ENCODE data around the gene KCND3. TPM values are rescaled to one million over a fixed set of nuclear protein-coding genes. Genes with fewer than 3 reads are reported as not detected.

Gene KCND3
- total RNA-seq, 1 donor from 2014 or later, result 8.1 TPM

DNA sequence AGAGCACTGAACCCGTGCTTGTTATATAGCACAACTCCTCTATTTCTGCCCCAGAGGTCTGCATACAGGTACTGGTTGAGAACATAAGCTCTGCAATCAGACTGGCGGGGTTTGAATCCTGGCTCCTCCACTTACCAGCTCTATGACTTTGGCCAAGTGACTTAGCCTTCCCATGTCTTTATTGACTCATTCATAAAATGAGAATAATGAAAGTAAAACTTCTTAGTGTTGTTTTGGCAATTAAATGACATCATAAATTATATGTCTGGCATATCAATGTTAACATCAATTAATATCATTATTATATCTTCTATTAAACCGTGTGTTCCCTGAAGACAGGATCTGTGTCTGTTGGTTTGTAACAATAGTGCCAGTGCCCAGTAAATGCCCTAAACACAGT is 254.6 kb downstream of the KCND3 start:
- H3K27ac ChIP-seq, result peak overlapping the region; percentile 44
- DNase-seq (ENCODE audit: extremely low spot score in 2 of 2), result no peak
- intact Hi-C loops (cut with DNase I), result loop anchor here (5.0 kb wide), 1 partner anchor 577 kb away; no protein-coding TSS in a partner anchor

GRCh38 chr1:111734426-111734825 is 255.0 kb downstream of the KCND3 start:
- H3K9me3 ChIP-seq, result no peaks in the 10 kb centered on the region
- H3K4me1 ChIP-seq, result peaks cover 66% of the 10 kb centered on the region
- peak; percentile 55 to 70 for DNase-seq (ENCODE audit: extremely low spot score in 2 of 2)
- no peaks in the 10 kb centered on the region for H3K36me3 ChIP-seq
- H3K27me3 ChIP-seq, result no peaks in the 10 kb centered on the region
- intact Hi-C loops (cut with DNase I), result loop anchor here (5.0 kb wide), 1 partner anchor 578 kb away; no protein-coding TSS in a partner anchor
- TF ChIP-seq POLR2A (IDR thresholded peaks at IDR 0.05) (no peak), CTCF (IDR thresholded peaks at IDR 0.05) (no peak), POLR2AphosphoS5 (IDR thresholded peaks at IDR 0.05; ENCODE audit: insufficient read depth in 1 of 2, low read depth in 1 of 2) (no peak)
- H3K27ac ChIP-seq, result peak overlapping the region; percentile 44
- no peak overlapping the region for H3K4me3 ChIP-seq

More for the DNA sequence above, 254.6 kb downstream of the KCND3 start:
- no peak overlapping the region for H3K4me3 ChIP-seq
- no peaks in the 10 kb centered on the region for H3K9me3 ChIP-seq
- peaks cover 66% of the 10 kb centered on the region for H3K4me1 ChIP-seq
- no peaks in the 10 kb centered on the region for H3K36me3 ChIP-seq
- no peaks in the 10 kb centered on the region for H3K27me3 ChIP-seq
- TF ChIP-seq CTCF (IDR thresholded peaks at IDR 0.05), result no peak
- TF ChIP-seq POLR2A (IDR thresholded peaks at IDR 0.05), result no peak
- no peak for TF ChIP-seq POLR2AphosphoS5 (IDR thresholded peaks at IDR 0.05; ENCODE audit: insufficient read depth in 1 of 2, low read depth in 1 of 2)

DNA sequence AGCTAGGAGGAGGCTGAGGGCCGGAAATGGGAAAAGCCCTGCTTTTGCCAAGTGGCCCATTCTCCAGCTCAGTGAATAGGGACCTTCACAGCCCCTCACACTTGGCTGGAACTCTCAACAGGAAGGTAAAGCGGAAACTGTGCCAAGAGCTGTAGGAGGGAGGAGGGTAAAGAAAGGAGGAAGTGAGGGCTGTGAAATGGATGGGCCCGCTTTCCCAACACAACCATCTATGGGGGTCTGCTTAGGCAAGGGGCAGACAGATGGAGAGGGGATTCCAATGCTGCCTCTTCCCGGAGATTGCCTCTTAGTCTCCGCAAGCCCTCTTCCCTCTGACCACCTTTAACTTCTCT is 255.5 kb downstream of the KCND3 start:
- intact Hi-C loops (cut with DNase I), result loop anchor here (5.0 kb wide), 1 partner anchor 578 kb away; no protein-coding TSS in a partner anchor
- TF ChIP-seq POLR2A (IDR thresholded peaks at IDR 0.05) (no peak), POLR2AphosphoS5 (IDR thresholded peaks at IDR 0.05; ENCODE audit: insufficient read depth in 1 of 2, low read depth in 1 of 2) (no peak), CTCF (IDR thresholded peaks at IDR 0.05) (no peak)
- H3K4me3 ChIP-seq, result no peak overlapping the region
- H3K27ac ChIP-seq, result peak overlapping the region; percentile 44
- H3K27me3 ChIP-seq, result no peaks in the 10 kb centered on the region
- H3K9me3 ChIP-seq, result no peaks in the 10 kb centered on the region
- no peak for DNase-seq (ENCODE audit: extremely low spot score in 2 of 2)
- peaks cover 66% of the 10 kb centered on the region for H3K4me1 ChIP-seq
- no peaks in the 10 kb centered on the region for H3K36me3 ChIP-seq

GRCh38 chr1:111733183-111733991 is 256.1 kb downstream of the KCND3 start:
- peak; percentile 82 to 90 for DNase-seq (ENCODE audit: extremely low spot score in 2 of 2)
- Histone ChIP-seq H3K4me3 (no peak overlapping the region), H3K9me3 (no peaks in the 10 kb centered on the region), H3K27ac (peak overlapping the region; percentile 44), H3K27me3 (no peaks in the 10 kb centered on the region), H3K36me3 (no peaks in the 10 kb centered on the region), H3K4me1 (peaks cover 64% of the 10 kb centered on the region)
- TF ChIP-seq POLR2AphosphoS5 (IDR thresholded peaks at IDR 0.05; ENCODE audit: insufficient read depth in 1 of 2, low read depth in 1 of 2) (peak in 1 of 2 donors; percentile 67), POLR2A (IDR thresholded peaks at IDR 0.05) (no peak)
- intact Hi-C loops (cut with DNase I), result loop anchor here (5.0 kb wide), 1 partner anchor 579 kb away; no protein-coding TSS in a partner anchor

DNA sequence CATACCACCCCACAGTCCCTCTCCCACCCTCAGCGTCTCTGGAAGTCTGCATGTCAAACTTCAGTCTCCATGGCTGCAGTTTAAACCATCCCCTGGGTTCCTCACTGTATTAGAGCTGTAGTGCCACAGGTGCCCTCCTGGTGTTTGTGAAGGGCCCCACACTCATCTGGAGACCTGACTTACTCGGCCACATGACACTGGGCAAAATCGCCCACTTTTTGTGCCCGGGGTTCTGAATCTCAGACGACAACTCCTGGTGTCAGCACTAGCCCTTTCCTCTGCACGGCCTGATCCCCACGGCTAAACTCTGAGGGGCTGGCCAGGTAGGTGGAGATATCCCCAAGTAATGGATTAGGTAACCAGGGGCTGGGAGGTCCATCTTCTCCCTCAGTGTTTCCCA is 256.8 kb downstream of the KCND3 start:
- Histone ChIP-seq H3K4me1 (peaks cover 58% of the 10 kb centered on the region), H3K9me3 (no peaks in the 10 kb centered on the region), H3K27ac (peak overlapping the region; percentile 44), H3K36me3 (no peaks in the 10 kb centered on the region), H3K4me3 (no peak overlapping the region), H3K27me3 (no peaks in the 10 kb centered on the region)
- peak; percentile 81 to 84 for DNase-seq (ENCODE audit: extremely low spot score in 2 of 2)
- TF ChIP-seq POLR2A (IDR thresholded peaks at IDR 0.05) (no peak), POLR2AphosphoS5 (IDR thresholded peaks at IDR 0.05; ENCODE audit: insufficient read depth in 1 of 2, low read depth in 1 of 2) (no peak), CTCF (IDR thresholded peaks at IDR 0.05) (no peak)
- intact Hi-C loops (cut with DNase I), result loop anchor here (5.0 kb wide), 1 partner anchor 580 kb away; no protein-coding TSS in a partner anchor
